Ecto neural progenitor cell (in vitro differentiated cells): ENCODE results near the gene CNTLN.
"Not testable (repeated sequence)": the region's sequence is repeated elsewhere in the genome, so short reads cannot be mapped to it uniquely, and the experiment has no call there.

Experiments
- DNase-seq: peaks from one replicate; pipeline ENCODE4 v3.0.0-alpha.2; 2018; ENCODE audit warnings: low spot score

CNTLN gene

GRCh38 chr9:17134396-17135294 is at the start of gene CNTLN:
Gene CNTLN, plus strand, starts transcription at chr9:17135040. Its CDS starts 26 bp downstream, at chr9:17135066.
- peak; percentile 96 for DNase-seq

GRCh38 chr9:17088566-17088965 is 46.3 kb upstream of the CNTLN start:
- DNase-seq, result no peak

- DNase-seq, result no peak
Measured at GRCh38 chr9:17090041-17090440, 44.8 kb upstream of the CNTLN start.

GRCh38 chr9:17116400-17116837 is 18.4 kb upstream of the CNTLN start:
- DNase-seq, result no peak

- DNase-seq, result no peak
Measured at GRCh38 chr9:17117372-17117771, 17.5 kb upstream of the CNTLN start.

GRCh38 chr9:17120203-17120602 is 14.6 kb upstream of the CNTLN start:
- no peak for DNase-seq

GRCh38 chr9:17121264-17121663 is 13.6 kb upstream of the CNTLN start:
- DNase-seq, result no peak

GRCh38 chr9:17130291-17130690 is 4.5 kb upstream of the CNTLN start:
- DNase-seq, result no peak

GRCh38 chr9:17130725-17131124 is 4.1 kb upstream of the CNTLN start:
- DNase-seq, result no peak

GRCh38 chr9:17131494-17131893 is 3.3 kb upstream of the CNTLN start:
- DNase-seq, result no peak

- peak; percentile 69 for DNase-seq
Measured at GRCh38 chr9:17135295-17136160, 688 bp downstream of the CNTLN start.

GRCh38 chr9:17137566-17137965 is 2.7 kb downstream of the CNTLN start:
- DNase-seq, result no peak

- no peak for DNase-seq
Measured at GRCh38 chr9:17138503-17138902, 3.7 kb downstream of the CNTLN start.

- no peak for DNase-seq
Measured at GRCh38 chr9:17140418-17140817, 5.6 kb downstream of the CNTLN start.

- no peak for DNase-seq
Measured at GRCh38 chr9:17148324-17148723, 13.5 kb downstream of the CNTLN start.

- no peak for DNase-seq
Measured at GRCh38 chr9:17159469-17159868, 24.6 kb downstream of the CNTLN start.

- DNase-seq, result no peak
Measured at GRCh38 chr9:17160327-17160726, 25.5 kb downstream of the CNTLN start.

- no peak for DNase-seq
Measured at GRCh38 chr9:17165764-17166163, 30.9 kb downstream of the CNTLN start.

GRCh38 chr9:17166346-17166745 is 31.5 kb downstream of the CNTLN start:
- no peak for DNase-seq

GRCh38 chr9:17171309-17172094 is 36.7 kb downstream of the CNTLN start:
- no peak for DNase-seq

- DNase-seq, result not testable (repeated sequence)
Measured at GRCh38 chr9:17177496-17177895, 42.7 kb downstream of the CNTLN start.

- DNase-seq, result no peak
Measured at GRCh38 chr9:17185481-17186029, 50.7 kb downstream of the CNTLN start.
